ENCODE data around the gene AUTS2.

The AUTS2 gene

GRCh38 chr7:70052691-70053090 lies 454.4 kb downstream of the AUTS2 start:
- no peak overlapping the region for H3K4me3 ChIP-seq (replicated peaks; ENCODE audit: insufficient read depth, low read length)

GRCh38 chr7:70053421-70053820 lies 455.1 kb downstream of the AUTS2 start:
- no peak for TF ChIP-seq REST (IDR thresholded peaks at IDR 0.05; ENCODE audit: insufficient replicate concordance, low read depth)
- no peak overlapping the region for H3K27ac ChIP-seq (replicated peaks)
- DNase-seq (ENCODE audit: low read depth in 1 of 2, low spot score in 1 of 2), result no peak
- no peaks in the 10 kb centered on the region for H3K27me3 ChIP-seq (ENCODE audit: insufficient read depth, poor library complexity, severe bottlenecking)
- no peak overlapping the region for H3K4me3 ChIP-seq (replicated peaks; ENCODE audit: insufficient read depth, low read length)

More at GRCh38 chr7:70052691-70053090, 454.4 kb downstream of the AUTS2 start:
- no peak for DNase-seq (ENCODE audit: low read depth in 1 of 2, low spot score in 1 of 2)
- TF ChIP-seq CTCF (IDR thresholded peaks at IDR 0.05; ENCODE audit: insufficient read depth, low read length) (no peak), GABPA (IDR thresholded peaks at IDR 0.05; ENCODE audit: low read depth) (no peak), POLR2AphosphoS5 (IDR thresholded peaks at IDR 0.05; ENCODE audit: low read depth) (no peak), SPI1 (IDR thresholded peaks at IDR 0.05; ENCODE audit: borderline replicate concordance, low read depth) (no peak), REST (IDR thresholded peaks at IDR 0.05; ENCODE audit: insufficient replicate concordance, low read depth) (no peak)
- H3K27ac ChIP-seq (replicated peaks), result no peak overlapping the region
- H3K27me3 ChIP-seq (ENCODE audit: insufficient read depth, poor library complexity, severe bottlenecking), result no peaks in the 10 kb centered on the region

DNA sequence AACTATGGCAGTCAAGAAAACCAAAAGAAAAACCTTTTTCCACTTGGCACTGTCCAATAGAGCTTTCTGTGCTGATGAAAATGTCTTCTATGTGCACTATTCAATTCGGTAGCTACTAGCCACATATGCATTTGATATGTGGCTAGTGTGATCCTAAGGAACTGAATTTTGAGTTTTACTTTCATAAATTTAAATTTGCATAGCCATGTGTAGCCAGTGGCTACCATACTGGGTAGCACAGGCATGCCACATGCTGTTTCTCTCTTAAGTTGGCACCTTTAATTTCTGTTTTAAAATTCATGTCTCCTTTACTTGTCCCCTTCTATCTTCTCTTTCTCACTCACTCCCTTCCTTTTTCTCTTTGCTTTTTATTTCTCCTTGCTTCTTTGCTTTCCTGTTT lies 455.7 kb downstream of the AUTS2 start:
- Histone ChIP-seq H3K27ac (replicated peaks) (no peak overlapping the region), H3K4me3 (replicated peaks; ENCODE audit: insufficient read depth, low read length) (no peak overlapping the region), H3K27me3 (ENCODE audit: insufficient read depth, poor library complexity, severe bottlenecking) (no peaks in the 10 kb centered on the region)
- DNase-seq (ENCODE audit: low read depth in 1 of 2, low spot score in 1 of 2), result no peak
- TF ChIP-seq REST (IDR thresholded peaks at IDR 0.05; ENCODE audit: insufficient replicate concordance, low read depth) (no peak), POLR2AphosphoS5 (IDR thresholded peaks at IDR 0.05; ENCODE audit: low read depth) (no peak), GABPA (IDR thresholded peaks at IDR 0.05; ENCODE audit: low read depth) (no peak), SPI1 (IDR thresholded peaks at IDR 0.05; ENCODE audit: borderline replicate concordance, low read depth) (no peak), CTCF (IDR thresholded peaks at IDR 0.05; ENCODE audit: insufficient read depth, low read length) (no peak)

GRCh38 chr7:70056363-70056762 lies 458.1 kb downstream of the AUTS2 start:
- H3K27ac ChIP-seq (replicated peaks), result no peak overlapping the region
- H3K27me3 ChIP-seq (ENCODE audit: insufficient read depth, poor library complexity, severe bottlenecking), result no peaks in the 10 kb centered on the region
- no peak overlapping the region for H3K4me3 ChIP-seq (replicated peaks; ENCODE audit: insufficient read depth, low read length)
- TF ChIP-seq CTCF (IDR thresholded peaks at IDR 0.05; ENCODE audit: insufficient read depth, low read length), result no peak
- no peak for DNase-seq (ENCODE audit: low read depth in 1 of 2, low spot score in 1 of 2)

Measured in HL-60 (cell line).